DMS 273 treated with DMSO at 0.1 percent for 48 hours (cell line): Measurements from ENCODE around the gene UNKL.

Experiments
- DNase-seq: peaks from one replicate; lab custom pipeline; 2025; lab: John Stamatoyannopoulos, UW

UNKL gene

DNA sequence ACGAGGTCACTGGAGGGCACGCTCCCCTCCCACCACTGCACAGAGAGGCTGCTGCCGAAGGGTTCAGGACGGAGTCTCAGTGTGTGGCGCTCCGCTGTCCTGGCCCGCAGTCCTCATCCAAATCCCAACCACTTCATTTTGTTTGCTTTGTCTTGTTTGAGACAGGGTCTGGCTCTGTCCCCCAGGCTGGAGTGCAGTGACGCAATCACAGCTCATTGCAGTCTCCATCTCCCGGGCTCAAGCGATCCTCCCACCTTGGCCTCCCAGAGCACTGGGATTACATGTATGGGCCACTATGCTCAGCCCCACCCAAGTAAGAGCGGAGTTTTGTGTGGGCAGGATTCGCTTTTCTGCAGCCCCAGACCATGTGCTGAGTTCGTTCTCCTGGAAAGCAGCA, 12.7 kb downstream of the UNKL start:
- DNase-seq = no peak

DNA sequence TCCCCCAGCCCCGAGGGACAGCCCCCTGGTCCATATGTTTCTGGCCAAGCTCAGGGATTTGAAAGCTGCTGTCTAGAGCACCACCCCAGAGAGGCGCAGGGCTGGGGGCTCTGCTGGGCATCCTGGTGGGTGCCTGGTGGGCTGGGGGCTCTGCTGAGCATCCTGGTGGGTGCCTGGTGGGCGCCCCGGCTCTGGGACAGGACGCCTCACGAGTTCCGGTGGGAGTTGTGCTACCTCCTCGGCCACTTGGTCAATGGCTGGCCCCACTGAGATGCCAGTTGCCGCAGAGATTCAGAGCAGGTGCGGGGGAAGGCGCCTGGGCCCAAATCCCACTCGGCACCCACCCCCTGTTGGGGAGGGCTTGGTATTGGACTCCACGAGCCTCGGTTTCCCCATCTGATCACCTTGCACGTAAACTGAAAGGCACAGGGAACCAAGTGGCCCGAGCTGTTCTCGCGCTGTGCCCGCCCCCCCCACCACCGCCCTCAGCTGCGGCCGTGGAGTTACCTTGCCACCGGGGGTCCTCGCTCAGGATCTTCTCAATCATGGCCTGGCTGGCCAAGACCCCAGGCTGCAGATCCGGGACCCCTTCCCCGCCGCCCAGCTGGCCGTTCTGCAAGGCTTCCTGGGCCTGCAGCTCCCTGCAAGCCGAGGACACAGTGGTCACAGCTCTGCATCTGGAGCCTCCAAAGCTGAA, 13.3 kb downstream of the UNKL start:
- DNase-seq = no peak

DNA sequence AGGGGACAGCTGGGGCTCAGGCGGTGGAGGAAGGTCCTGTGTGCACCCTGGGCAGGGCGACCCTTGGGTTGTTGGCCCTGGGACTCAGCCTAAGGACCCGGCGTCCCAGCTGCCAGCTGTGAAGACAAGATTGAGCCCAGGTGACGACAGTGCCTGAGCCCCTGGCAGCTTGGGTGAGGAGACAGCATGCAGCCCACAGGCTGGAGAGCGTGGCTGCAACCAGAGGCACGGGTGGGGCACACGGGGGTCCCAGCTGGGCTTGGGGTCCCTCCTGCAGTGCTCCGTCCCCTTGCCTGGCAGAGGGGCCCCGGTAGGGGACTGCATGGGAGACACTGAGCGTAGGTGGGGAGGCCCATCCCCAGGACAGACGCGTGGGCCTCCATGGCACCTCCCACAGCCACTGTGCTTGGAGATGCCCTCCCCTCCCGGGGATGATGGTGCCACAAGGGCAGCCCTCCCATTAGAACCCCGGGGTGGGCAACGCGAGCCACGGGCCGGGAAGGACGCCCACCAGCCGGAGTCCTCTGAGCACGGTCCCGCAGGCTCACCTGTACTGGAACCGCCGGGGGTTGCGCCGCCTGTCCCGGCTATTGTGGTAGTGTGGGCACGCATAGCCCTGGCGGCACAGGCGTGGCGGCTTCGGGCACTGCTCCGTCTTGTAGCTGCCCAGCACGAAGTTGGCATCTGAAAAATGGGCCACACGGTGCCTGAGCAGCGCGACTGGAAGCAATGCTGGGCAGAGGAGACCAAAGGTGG, 15.5 kb downstream of the UNKL start:
- DNase-seq = no peak

DNA sequence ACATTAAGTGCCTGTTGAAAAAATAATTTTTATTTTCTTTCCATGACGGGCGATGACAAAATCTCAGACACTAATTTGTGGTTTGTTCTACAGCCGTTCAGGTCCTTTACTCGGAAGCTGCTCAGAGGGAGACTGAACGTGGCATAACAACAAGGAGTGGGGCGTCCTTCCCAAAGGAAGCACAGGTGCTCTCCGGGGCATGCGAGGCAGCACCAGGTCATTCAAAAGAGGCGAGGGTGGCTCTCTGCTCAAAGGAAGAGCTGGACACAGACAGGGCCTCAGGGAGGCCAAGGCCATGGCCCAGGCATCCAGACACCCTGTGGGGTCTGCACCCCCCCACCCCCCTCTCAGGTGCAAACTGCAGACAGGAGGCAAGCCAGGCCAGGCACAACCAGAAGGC, 16.2 kb downstream of the UNKL start:
- DNase-seq = no peak

DNA sequence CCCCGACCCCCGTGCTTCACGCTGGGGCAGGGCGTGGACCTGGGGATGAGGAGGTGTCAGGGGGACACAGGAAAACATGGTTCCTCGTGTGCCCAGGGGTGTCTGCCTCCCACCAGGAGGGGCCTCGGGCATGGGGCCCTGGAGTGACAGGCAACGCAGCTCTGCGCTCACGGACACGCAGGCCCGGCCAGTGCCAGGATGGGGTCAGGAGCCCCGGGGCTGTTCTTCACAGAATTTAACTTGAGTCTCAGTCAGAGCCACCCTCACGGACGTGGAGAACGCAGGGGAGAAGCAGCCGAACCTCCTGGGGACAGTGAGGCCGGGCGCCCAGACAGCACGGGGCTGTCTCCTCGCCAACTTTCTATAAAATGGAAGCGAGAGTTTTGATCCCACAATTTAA, 16.7 kb downstream of the UNKL start:
- DNase-seq = no peak

DNA sequence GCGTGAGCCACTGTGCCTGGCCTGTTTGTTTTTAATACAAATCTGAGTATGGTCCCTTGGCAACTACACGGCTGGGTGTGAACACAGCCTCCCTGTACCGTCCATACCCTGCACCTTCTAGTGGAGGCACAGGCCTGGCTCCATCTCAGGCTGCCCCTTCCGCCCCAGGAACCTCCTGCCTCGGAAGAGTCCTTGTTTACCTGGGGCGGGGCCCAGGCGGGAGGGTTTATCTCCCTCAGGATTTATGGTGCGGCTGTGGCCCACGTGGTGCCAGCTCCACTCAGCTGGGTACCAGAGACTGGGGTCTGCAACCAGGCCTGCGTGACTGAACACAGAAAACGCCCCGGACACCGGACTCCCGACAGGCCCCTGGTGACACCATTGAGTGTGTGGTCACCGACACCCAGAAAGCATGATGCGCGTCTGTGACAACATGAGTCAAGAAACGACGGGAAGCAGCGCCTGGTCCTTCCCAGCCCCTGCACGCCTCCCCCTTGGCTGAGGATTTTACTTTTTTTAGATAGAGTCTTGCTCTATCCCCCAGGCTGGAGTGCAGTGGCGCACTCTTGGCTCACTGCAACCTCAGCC, 19.0 kb downstream of the UNKL start:
- no peak for DNase-seq

DNA sequence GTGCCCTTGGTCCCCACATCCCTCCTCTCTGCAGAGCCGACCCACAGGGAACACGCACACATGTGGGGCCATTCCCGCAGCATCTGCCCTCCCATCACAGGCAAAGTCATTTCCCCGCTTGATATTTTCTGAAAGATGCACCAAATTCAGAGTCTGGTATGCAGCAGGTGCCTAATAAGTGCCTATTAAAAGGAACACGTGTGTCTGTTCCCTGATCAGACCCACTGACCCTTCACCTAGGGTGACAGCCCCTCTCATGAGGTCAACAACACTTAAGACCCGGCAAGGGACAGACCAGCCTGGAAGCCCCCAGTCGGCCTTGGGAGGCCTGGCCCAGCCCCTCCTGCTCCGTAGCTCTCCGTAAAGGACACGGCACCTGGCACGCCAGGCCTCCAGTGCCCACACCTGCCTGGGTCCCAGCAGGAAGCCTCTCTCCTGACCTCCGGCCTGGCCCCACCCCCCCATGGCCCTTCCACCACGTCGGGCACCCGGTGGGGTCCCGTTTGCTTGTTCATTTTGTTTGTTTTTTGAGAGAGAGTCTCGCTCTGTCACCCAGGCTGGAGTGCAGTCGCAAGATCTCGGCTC, 20.0 kb downstream of the UNKL start:
- DNase-seq = no peak

DNA sequence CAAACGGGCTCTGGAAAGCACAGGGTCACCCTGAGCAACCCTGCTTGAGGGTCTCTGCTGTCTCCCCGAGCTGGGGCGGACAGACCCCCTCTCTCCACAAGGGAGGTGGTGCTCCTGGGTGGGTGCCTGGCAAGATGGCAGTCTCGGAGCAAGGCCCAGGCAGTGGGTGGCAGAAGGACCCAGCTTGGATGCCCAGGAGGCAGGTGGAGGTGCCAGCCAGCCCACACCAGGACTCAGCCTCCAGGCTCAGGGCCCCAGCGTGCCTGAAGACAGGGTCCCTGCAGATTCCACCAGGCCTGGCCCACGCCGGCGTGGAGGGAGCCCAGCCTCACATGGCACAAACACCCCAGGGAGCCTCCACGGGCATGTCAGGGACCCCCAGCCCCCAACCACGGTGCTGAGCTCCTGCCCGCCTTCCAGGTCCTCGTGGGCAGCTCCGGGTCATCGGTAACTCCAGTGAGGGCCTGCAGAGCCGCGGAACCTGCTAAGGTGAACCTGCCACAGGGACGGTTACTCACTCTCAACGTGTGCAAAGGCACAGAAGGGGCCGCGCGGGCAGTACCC, 20.8 kb downstream of the UNKL start:
- DNase-seq = no peak

DNA sequence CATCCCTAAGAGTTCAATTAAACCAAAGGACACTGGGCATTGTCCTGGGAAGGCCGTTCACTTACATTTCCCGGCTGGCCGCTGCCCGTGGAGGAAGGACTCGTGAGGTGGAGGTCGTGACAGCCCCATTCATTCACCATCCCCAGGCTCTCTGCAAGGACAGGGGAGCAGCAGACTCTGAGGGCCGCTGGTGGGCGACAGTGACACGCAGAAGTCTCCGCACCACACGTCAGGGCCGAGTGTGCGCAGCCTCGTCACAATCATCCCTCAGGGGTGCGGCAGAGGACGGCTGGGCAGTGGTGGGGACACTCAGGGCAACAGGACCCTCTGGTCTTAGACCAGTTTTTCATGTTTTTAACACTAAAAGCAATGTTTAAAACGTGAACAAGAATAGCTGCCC, 21.7 kb downstream of the UNKL start:
- no peak for DNase-seq

DNA sequence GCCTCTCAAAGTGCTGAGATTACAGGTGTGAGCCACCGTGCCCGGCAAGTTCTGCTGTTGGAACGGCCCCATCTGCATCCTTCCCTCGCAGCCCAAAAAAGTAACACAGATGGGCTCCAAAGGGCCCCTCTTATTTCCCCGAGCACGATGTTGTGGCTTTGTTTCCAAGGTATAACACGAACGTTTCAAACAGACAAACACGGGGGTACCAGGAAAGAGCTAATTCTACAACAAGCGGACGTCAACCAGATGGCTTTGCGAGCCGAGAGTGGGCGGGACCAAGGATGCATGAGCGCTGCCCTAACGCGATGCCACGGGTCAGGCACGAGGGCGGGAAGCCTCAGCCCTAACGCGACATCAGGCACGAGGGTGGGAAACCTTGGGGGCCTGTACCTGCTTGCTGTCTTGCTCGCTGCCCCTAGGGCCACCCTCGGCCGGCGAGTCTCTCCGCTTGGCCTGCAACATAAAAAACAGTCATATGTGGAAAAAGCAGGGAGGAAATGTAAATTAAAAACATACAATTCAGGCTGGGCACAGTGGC, 24.2 kb downstream of the UNKL start:
- no peak for DNase-seq

DNA sequence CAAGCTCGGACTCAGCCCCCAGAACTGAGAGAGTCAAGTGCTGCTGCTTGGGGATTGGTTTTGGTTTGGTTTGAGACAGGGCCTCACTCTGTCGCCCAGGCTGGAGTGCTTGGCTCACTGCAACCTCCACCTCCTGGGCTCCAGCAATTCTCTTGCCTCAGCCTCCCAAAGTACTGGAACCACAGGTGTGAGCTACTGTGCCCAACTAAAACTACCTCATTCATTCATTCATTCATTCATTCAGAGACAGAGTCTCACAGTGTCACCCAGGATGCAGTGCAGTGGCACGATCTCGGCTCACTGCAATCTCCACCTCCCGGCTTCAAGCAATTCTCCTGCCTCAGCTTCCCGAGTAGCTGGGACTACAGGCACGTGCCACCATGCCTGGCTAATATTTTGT, 24.7 kb downstream of the UNKL start:
- DNase-seq = no peak

DNA sequence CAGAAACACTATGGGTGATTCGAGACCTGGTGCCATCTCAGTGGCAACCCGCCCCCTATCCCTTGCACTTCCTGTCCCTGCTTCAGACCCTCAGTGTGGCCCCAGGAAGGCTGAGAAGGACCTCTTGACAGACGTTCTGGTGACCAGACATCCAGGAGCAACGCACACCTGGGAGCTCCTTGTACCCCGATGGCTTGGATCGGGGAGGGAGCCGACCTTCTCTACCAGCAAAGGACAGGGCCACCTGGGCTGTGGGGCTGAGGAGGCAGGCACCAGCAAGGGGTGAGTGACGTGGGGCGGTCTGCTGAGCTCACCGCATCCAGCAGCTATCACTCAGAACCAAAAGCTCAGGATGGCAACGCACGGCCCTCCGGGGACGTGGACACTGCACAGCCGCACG, 27.2 kb downstream of the UNKL start:
- DNase-seq = no peak

DNA sequence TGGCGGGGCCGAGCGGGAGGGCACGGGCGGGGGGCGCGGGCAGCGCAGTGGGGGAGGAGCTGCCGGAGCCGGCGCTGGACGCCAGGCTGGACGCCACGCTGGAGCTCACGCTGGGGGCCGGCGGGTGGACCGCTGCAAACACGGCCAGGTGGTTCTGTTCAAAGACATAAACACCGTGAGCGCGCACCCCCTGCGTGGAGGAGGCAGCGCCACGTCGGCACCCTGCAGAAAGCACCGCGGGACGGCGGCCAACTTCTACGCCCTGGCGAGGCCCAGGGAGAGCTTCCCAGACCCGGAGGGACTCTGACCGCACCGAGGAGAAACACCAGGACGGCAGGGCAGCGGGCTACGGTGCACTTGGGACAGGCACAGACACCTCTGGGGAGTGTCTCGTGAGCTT, 29.3 kb downstream of the UNKL start:
- no peak for DNase-seq

DNA sequence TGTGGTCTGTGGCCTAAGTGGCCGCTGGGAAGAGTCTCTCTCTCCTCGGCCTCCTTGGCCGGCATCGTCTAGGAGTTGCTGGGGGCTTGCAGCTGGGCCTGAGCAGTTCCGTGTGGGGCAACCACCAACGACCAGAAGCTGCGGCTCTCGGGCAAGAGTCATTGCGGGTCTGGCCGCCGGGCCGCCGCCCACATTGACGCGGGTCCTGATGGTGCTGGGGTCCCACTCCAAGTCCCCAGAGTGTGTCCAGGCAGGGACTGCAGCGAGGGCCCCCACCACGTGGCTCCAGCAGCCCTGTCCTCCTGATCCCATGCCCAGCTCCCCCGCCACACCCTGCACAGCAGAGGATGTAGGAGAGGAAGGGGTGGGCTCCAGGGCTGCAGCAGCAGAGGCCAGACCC, 30.9 kb downstream of the UNKL start:
- DNase-seq = no peak

DNA sequence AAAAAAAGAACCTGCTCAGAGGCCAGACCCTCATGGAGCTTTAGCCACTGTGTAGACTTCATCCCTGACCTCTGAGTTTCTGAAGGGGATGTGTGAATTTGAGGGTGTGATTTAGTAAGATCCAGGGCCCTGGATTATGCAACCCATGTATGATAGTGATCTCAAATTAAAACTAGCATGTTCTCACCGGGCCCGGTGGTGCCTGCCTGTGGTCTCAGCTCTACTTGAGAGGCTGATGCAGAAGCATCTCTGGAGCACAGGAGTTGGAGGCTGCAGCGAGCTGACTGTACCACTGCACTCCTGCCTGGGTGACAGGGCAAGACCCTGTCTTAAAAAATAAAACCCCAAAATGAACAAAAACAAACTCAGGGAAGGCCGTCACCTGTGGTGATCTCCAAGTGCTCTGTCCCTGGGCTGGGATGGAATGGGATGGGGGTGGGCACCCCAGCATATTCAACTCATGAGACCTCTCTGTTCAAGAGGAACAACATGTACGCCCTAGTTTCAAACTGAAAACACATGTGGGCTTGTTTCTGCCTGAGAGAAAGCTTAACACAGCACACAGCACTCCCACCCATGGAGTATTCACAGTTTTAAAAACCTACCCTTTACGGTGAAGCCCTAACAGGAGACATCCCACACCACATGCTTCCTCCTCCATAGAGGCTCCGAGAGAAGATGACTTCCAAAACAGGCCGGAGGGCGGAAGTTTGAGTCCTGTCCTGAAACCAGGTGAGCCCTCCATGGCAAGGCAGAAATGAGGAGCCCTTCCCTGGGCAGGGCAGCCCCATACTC, 32.7 kb downstream of the UNKL start:
- no peak for DNase-seq

DNA sequence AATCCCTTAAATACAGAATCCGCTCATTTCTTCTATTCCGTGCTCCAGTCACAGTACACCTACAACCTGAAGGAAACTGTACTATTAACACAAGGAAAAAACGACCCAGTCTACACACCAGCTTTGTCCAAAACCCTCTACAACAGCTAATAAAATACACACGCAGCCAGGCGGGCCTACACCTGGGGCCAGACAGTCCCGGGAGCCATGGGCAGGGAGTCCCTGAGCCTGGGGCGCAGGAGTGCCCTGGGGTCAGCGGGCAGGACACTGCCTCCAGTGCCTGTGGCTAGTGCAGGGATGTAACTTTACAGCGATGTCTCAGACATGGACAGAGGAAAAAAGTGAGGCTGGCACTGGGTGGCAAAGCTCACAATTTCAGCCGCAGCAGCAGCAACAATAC, 34.3 kb downstream of the UNKL start:
- DNase-seq = no peak

DNA sequence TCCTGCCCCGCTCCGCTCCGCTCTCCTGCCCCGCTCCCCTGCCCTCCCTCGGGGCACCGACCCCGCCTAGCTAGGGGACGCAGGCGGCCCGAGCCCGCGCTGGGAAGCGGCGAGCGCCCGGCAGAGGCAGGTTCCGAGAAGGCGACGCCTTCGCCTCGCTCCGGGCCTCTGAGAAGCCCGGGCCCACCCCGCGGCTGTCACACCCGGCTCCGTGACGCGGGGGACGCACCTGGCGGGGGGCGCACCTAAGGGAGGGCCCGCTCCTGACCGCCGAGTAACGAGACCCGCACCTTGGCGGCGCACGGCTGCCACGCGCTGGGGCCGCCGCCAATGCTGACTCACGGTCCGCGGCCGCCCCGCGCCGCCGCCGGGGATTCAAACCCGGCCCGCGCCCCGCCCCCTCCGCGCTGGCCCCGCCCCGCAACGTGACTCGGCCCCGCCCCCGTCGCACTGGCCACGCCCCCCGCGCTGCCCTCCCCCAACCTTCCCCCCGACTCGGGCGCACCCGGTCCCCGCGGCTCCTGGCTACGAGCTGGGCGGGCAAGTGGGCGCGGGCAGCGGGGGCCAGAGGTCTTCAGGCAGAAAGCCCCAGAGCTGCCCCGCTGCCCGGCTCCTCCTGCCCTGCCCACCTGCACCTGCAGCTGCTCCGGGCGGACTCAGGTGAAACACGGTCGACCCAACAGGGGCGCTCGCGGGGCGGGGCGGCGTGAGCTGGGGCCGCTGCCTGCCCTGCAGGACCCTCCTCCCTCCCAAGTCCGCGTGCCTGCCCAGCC, 35.0 kb downstream of the UNKL start:
- DNase-seq = no peak

DNA sequence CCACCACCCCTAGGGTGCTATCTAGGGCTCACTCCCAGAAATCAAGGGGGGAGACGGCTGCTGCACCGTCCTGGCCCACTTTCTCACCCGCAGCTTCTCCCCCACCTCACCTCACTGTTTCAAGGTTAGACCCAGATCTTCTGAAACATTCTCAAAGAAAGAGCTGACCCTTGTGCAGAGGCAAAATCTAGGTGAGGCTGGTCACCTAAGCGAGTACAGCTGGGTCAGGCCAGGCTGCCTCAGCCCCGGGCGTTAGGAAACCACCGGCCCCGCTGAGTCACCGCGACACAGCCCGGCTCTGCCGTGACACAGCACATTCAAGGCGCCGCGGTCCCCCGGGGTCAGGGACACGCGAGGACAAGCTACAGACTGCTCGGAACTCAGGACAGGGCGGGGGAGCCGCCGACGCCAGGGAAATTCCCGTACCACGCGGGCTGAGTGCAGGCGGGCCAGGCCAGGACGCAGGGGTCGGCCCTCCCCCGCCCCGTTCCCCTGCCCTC, 35.6 kb downstream of the UNKL start:
- no peak for DNase-seq

DNA sequence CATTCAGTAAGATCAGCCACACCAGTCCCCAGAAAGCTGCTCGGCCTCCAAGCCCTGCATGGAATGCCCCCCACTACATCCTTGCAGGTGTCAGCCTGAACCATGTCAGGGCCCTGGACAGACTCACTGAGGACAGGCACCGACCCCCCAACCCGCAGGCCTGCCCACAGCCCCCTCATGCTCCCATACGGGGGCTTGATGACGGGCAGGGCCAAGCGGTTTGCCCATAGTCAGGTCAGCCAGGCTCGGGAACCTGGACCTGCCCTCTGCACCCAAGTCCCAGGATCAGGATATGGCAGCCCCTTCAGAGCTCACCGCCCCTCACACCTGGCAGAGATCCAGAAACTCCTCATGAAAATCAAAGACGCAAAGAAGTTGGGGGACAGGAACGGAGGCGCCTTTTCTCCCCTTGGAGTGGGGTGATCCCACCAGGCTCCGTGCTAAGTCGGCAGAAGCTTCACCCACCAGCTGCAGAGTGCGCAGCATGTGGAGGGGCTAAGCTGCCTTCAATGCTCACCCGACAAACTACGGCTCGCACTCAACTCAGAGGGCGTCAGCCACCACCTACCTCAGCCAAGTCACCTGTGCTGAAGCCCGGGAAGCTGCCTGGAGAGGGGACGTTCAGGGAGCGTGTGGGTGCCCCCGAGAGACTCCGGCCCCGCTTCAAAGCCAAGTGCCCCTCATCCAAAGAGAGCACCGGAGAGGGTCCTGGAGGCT, 36.3 kb downstream of the UNKL start:
- no peak for DNase-seq

DNA sequence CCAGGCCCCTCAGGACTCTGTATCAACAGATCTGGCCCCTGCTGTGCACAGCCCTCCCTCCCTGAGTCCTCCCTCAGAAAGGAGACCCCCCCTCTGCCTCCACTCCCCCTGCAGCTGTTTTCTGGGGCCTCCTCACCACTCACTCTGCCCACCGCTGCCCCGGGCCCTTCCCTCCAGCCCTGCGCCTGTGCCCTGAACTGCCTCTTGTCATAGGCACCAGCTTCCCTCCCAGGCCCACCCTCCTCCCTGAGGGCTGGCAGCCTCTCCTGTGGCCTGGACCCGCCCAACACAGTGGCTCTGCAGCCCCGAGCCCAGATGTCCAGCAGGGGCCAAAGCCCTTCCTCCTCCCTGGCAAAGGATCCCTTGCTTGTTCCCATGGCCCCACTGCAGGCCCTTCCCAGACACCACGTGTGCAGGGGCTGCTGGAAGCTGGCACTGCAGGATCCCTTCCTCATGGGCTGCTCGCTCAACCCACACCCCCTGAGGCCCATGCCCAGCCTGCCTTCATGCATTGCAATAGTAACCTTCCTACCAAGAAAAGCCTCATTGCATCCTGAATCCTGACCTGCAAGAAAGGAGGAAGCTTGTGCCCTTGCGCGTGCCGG, 37.0 kb downstream of the UNKL start:
- no peak for DNase-seq
